Measurements from ENCODE around the gene CHRD. TPM values are rescaled to one million over a fixed set of nuclear protein-coding genes. Genes with fewer than 3 reads are reported as not detected.

The CHRD gene
- total RNA-seq, 2 donors from 2014 or later = 7.0 to 13.4 TPM

DNA sequence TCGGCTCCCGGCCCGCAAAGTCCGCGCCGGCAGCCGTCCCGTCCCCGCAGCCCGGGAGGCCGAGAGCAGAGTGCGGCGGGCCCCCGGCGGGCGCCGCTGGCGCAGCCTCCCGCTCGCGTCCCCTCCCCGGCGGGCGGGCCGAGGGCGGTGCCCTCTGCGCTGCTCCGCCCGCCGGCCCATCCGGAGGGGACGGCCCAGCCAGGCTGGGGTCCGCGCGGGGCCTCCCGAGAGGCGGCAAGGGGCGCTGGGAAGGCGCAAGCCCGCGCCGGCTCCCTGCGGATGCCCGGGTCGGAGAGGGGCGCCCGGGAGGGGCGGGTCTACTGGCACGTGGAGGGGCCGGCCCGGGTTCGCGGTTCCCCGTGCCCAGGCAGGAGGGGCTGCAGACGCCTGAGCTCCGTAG lies 18.3 kb upstream of the CHRD start, which contains the start of the genes CLCN2 and POLR2H:
Gene CLCN2 (minus strand): TSS at position 74 of the 400 bp plus-strand sequence. CDS start 126 bp downstream, outside the sequence.
Gene POLR2H (plus strand): TSS at position 179 of the 400 bp plus-strand sequence. CDS start 1,783 bp downstream, outside the sequence.
- no peaks in the 10 kb centered on the region for H3K27me3 ChIP-seq
- TF ChIP-seq, protein P1, sequence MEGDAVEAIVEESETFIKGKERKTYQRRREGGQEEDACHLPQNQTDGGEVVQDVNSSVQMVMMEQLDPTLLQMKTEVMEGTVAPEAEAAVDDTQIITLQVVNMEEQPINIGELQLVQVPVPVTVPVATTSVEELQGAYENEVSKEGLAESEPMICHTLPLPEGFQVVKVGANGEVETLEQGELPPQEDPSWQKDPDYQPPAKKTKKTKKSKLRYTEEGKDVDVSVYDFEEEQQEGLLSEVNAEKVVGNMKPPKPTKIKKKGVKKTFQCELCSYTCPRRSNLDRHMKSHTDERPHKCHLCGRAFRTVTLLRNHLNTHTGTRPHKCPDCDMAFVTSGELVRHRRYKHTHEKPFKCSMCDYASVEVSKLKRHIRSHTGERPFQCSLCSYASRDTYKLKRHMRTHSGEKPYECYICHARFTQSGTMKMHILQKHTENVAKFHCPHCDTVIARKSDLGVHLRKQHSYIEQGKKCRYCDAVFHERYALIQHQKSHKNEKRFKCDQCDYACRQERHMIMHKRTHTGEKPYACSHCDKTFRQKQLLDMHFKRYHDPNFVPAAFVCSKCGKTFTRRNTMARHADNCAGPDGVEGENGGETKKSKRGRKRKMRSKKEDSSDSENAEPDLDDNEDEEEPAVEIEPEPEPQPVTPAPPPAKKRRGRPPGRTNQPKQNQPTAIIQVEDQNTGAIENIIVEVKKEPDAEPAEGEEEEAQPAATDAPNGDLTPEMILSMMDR (IDR thresholded peaks at IDR 0.05) = no peak

DNA sequence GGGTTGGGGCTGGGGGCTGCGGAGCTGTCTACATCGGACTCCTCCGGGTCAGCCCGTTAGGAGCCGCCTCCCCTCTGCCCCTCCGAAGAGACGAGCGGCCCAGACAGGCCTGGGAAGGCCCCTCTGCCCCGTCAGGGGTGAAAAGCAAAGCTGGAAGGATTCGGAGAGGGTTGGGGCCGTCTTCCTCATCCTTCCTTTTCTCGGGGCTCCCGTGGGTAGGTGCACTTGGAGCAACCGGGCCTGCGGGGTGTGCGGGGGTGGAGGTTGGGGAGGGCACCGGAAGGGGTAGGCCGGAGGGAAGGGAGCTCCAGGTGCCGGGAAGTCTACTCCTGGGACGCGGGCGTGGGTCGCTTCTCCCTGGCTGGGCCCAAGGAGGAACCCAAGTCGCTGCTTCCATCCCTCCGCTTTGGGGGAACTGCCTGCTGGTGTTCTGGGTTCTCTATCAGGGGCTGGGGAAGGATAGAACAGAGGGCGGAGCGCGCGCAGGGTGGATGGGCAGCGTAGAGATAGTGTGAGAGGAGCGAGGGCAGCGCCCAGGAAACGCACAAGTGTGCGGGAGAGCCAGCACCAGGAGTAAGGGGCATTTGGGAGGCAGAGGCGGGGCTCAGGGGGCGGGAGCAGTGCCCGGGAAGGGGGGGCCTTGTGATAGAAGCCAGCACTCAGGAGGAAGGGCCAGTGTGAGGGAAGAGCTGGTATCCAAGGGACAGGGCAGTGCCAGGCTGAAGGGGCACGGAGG lies 17.8 kb upstream of the CHRD start:
- H3K4me3 ChIP-seq = peak overlapping the region; percentile 80 to 89
- H3K9me3 ChIP-seq = no peaks in the 10 kb centered on the region
- H3K27me3 ChIP-seq = no peaks in the 10 kb centered on the region
- peak; percentile 74 for DNase-seq (ENCODE audit: low spot score)
- H3K36me3 ChIP-seq = peaks cover 24% of the 10 kb centered on the region
- peak overlapping the region; percentile 97 to 99 for H3K27ac ChIP-seq
- H3K4me1 ChIP-seq = peaks cover 0 to 26% of the 10 kb centered on the region in 2 donors
- TF ChIP-seq, protein P1 (IDR thresholded peaks at IDR 0.05) = no peak

More for the DNA sequence above, 18.3 kb upstream of the CHRD start, which contains the start of the genes CLCN2 and POLR2H:
- Histone ChIP-seq H3K9me3 (no peaks in the 10 kb centered on the region), H3K36me3 (peaks cover 19% of the 10 kb centered on the region), H3K27ac (peak within 1 kb of the TSS; percentile 97 to 99), H3K4me3 (peak within 1 kb of the TSS; percentile 80 to 89), H3K4me1 (peaks cover 0 to 26% of the 10 kb centered on the region in 2 donors)
- no peak for DNase-seq (ENCODE audit: low spot score)

DNA sequence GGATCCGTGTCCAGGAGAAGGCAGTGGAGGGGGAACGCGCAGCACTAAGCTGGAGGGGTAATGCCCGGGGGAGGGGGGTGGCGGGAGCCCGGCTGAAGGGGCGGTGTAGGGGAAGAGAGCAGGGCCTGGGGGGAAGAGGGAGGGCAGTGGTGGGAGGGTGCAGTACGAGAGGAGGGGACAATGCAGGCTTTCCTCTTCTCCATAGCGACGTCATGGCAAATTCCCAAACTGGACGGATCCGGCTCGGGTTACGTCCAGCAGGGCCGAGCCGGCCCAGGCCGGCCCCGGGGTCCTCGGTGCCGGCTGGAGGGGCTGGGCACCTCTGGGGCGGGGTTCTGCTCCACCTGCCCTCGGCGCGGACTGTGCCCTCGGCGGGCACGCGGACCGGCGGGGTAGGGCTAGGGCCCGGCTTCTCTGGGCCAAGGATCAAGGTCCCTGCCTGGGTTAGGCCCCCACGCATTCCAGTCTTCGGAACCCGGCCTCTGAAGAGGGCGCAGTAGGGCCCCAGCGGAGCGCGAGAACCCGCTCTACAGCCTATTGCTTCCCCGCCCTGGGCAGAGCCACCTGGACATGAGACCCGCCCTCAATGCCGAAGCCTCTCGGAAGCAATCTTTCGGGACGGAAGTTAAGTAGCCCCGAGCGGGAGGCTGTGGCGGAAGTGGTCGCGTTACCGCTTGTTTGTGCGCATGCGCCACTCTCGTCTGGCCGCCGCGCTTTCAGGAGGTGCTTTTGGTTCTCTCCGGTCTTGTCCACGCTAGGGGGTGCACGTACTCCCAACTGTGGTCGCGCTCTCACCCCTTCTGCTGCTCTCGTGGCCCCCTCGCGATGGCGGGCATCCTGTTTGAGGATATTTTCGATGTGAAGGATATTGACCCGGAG lies 16.9 kb upstream of the CHRD start:
- Histone ChIP-seq H3K27ac (peak overlapping the region; percentile 97 to 99), H3K4me3 (peak overlapping the region; percentile 80 to 89), H3K36me3 (peaks cover 26% of the 10 kb centered on the region), H3K4me1 (peaks cover 0 to 26% of the 10 kb centered on the region in 2 donors), H3K27me3 (no peaks in the 10 kb centered on the region), H3K9me3 (no peaks in the 10 kb centered on the region)
- TF ChIP-seq, protein P1 (IDR thresholded peaks at IDR 0.05) = peak; percentile 26 to 68
- peak; percentile 96 for DNase-seq (ENCODE audit: low spot score)

DNA sequence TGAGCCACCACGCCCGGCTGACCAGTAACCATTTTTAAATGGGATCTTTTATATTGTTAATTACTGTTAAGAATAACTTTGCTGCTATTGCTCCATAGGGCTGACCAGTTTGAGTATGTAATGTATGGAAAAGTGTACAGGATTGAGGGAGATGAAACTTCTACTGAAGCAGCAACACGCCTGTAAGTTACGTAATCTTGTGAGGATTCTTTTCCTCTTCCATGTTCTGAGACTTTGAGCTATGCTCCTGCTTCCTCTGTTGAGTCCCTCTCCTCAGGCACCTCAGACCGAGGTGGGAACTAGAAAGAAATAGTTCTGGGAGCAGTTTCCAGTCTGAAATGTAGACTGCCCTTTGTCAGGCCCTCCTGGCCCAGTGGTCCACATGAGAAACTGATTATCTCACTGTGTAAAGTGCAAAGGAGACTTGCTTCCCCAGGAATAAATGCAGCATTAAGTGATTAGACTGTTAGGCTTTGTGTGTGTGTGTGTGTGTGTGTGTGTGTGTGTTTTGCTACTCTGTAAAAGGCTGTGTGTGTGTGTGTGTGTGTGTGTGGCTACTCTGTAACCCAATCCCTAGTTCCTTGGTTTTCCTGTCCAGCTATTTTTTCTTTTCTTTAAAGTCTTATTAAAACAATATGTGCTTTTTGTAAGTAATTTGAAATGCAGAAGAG lies 13.1 kb upstream of the CHRD start:
- peaks cover 0 to 33% of the 10 kb centered on the region in 2 donors for H3K4me1 ChIP-seq
- no peaks in the 10 kb centered on the region for H3K9me3 ChIP-seq
- TF ChIP-seq, protein P1 (IDR thresholded peaks at IDR 0.05) = no peak
- H3K27ac ChIP-seq = no peak overlapping the region
- no peak for DNase-seq (ENCODE audit: low spot score)
- H3K4me3 ChIP-seq = no peak overlapping the region
- peaks cover 35% of the 10 kb centered on the region for H3K36me3 ChIP-seq
- H3K27me3 ChIP-seq = no peaks in the 10 kb centered on the region

DNA sequence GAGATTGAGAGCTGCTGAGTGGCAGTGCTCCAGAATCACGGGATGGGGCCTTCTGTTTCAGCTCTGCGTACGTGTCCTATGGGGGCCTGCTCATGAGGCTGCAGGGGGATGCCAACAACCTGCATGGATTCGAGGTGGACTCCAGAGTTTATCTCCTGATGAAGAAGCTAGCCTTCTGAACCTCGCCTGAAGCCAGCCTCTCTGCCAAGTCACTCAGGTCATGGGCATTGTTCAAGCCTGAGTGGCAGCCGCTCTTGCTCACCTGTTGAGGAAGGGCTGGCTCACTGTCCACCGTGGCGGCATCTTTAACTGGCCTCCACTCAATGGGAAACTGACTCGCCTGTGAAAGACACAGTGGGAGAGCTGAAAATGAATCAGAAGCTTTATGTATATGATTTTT lies 11.7 kb upstream of the CHRD start:
- TF ChIP-seq, protein P1 (IDR thresholded peaks at IDR 0.05) = no peak
- Histone ChIP-seq H3K27me3 (no peaks in the 10 kb centered on the region), H3K9me3 (no peaks in the 10 kb centered on the region), H3K4me1 (peaks cover 0 to 34% of the 10 kb centered on the region in 2 donors), H3K4me3 (no peak overlapping the region), H3K36me3 (peaks cover 35% of the 10 kb centered on the region), H3K27ac (no peak overlapping the region)
- no peak for DNase-seq (ENCODE audit: low spot score)
